HEK293T (cell line): ENCODE data around the gene SNRPA.
"Not testable (repeated sequence)": the region's sequence is repeated elsewhere in the genome, so short reads cannot be mapped to it uniquely, and the experiment has no call there.

Source experiments
- BHLHE40 ChIP-seq: fragments of 450-650 bp; IDR thresholded peaks from 2 replicates; pipeline ENCODE4 v1.6.1; 2016; ENCODE audit warnings: mild to moderate bottlenecking, moderate library complexity, borderline replicate concordance
- CTBP1 ChIP-seq: fragments of 450-650 bp; IDR thresholded peaks from 2 replicates; pipeline ENCODE4 v1.6.1; 2016; ENCODE audit warnings: borderline replicate concordance
- FOXK2 ChIP-seq: fragments of 450-650 bp; IDR thresholded peaks from 2 replicates; pipeline ENCODE4 v1.6.1; 2016; ENCODE audit warnings: mild to moderate bottlenecking
- FOXM1 ChIP-seq: fragments of 450-650 bp; IDR thresholded peaks from 2 replicates; pipeline ENCODE4 v1.6.1; 2017; ENCODE audit warnings: mild to moderate bottlenecking, borderline replicate concordance

DNA sequence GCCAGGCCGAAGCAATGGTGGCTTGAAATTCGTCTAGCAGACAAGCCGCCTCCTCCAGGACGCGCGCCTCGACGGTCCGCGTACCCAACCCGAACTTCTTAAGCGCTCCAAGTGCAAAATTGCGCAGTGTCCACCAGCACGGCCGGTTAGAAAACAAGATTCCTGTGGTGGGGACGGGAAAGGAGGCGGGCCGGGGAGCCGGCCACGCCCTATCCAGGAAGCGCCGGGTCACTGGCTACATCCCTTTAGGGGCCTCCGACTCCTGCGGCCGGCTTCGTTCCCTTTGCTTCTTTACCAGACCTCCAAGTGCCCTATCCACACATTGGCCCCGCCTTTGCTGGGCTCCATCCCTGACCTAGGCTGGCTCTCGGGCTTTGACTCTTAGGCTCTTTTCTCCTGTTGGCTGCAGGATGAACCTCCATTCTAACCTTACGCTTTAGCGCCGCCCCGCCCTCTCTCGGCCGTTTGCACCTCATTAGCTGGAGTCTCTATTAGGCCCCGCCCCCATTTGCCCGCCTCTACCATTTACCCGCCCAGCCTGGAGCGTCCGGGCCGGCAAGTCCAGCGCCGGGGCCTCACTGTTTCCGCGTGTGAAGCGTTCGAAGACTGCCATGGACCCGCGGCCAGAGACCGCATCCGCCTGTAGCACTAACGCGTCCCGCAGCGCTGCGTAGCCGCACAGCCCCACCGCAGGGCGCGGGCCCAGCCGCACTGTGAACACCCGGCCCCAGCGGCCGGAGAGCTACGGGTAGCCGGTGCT lies 59.8 kb downstream of the SNRPA start:
- not testable (repeated sequence) for TF ChIP-seq BHLHE40, CTBP1, FOXM1, FOXK2
